Subcutaneous abdominal adipose tissue (tissue), 5 donors: ENCODE data around the gene RPRD1B.
A peak's percentile ranks its signal among the peaks of the same experiment; 100 is the strongest.

ENCODE experiments used
- H3K27ac ChIP-seq: one replicate; pipeline ENCODE4 v1.7.0; 2013; ENCODE audit warnings: low read depth, mild to moderate bottlenecking, inconsistent platforms, low read length, moderate library complexity
- H3K27me3 ChIP-seq, 5 donors: one replicate each; pipeline ENCODE4 v1.7.0; 2013; ENCODE audit warnings: low read length in 5 of 5, inconsistent platforms in 1 of 5; ENCODE audit not compliant: control insufficient read depth in 5 of 5, insufficient read depth in 4 of 5
- H3K36me3 ChIP-seq, 5 donors: one replicate each; pipeline ENCODE4 v1.7.0; 2013; ENCODE audit warnings: low read length in 5 of 5; ENCODE audit not compliant: control insufficient read depth in 5 of 5, insufficient read depth in 5 of 5
- H3K4me1 ChIP-seq, 5 donors: one replicate each; pipeline ENCODE4 v1.7.0; 2013; ENCODE audit warnings: low read length in 5 of 5, mild to moderate bottlenecking in 3 of 5, moderate library complexity in 1 of 5; ENCODE audit not compliant: control insufficient read depth in 5 of 5, insufficient read depth in 5 of 5
- H3K4me3 ChIP-seq, 5 donors: one replicate each; pipeline ENCODE4 v1.7.0; 2013; ENCODE audit warnings: low read length in 5 of 5, low read depth in 1 of 5
- H3K9ac ChIP-seq, 5 donors: one replicate each; pipeline ENCODE4 v1.7.0; 2013; ENCODE audit warnings: low read length in 5 of 5, mild to moderate bottlenecking in 4 of 5, moderate library complexity in 3 of 5
- H3K9me3 ChIP-seq, 5 donors: one replicate each; pipeline ENCODE4 v1.7.0; 2013; ENCODE audit warnings: low read length in 5 of 5; ENCODE audit not compliant: control insufficient read depth in 5 of 5
- donor health status: healthy.
- donor health status: healthy.
- donor health status: healthy.
- donor health status: healthy.
- donor health status: healthy.

Gene RPRD1B

DNA sequence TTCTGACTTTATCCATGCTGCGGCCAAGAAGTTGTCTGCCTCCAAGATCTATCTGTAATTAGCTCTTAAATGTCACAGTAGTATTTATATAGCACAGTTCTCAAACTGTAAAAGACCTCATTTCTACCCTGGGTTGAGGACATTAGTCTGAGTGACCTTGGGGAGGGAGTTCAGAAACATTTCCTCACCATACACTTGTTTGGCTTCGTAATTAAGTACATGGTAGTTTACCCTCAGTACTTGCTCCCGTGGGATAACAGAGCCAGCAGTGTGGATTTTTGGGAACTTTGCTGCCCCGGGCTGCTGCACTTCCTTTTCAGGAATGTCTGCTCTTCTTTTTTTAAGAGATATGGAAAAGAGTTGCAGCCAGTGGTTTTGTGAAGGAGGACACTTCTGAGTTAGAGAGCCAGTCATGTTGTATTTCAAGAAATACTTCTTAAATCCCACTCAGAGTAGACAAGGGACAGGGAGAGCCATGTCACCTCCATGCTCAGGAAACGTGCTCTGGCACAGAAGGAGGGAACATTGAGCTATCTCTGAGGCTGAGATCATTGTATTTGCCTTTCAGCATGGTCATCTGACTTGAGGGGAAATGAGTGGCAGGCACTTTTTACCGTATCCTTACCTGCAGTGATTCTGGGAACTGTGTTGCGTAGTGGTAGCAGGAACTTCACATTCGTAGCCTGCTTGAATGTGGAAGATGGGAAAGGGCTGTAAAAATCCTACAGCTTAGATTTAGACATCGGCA lies 33.6 kb downstream of the RPRD1B start:
- Histone ChIP-seq H3K4me3 (no peak overlapping the region), H3K36me3 (peaks cover 41 to 81% (median 76%) of the 10 kb centered on the region in 5 donors), H3K9ac (no peak overlapping the region), H3K9me3 (no peaks in the 10 kb centered on the region), H3K27ac (no peak overlapping the region), H3K4me1 (peaks cover 0 to 4% (median 0%) of the 10 kb centered on the region in 5 donors), H3K27me3 (no peaks in the 10 kb centered on the region)

DNA sequence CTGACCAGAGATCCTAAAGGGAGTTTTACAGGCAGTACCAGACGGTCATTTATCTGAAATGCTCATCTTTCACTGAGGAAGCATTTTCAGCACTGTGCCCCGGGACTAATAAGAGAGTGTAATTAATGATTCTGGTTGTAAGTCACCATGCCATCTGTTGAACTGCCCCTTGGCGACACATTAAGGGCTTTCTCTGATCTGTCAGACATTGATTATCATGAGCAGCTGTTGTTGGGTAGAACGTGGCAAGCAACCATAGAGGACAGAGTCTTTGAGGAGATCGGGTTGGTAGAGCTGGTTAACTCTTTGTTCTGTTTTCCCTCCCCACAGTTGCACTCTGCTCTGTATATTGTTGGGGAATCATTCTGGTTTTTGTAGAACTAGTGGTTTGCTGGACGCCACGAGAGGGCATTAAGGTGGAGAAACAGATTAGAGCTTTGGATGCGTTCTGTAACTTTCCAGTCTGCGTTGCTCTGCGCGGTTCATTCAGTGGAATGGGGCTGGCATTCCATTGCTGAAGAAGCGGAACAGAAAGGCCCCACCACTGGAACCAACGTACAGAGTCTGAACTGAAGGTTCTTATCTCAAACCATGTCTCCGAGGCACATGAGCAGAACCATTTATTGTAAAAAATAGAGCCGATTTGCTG lies 34.3 kb downstream of the RPRD1B start:
- no peaks in the 10 kb centered on the region for H3K27me3 ChIP-seq
- no peak overlapping the region for H3K4me3 ChIP-seq
- H3K9ac ChIP-seq: no peak overlapping the region
- no peaks in the 10 kb centered on the region for H3K9me3 ChIP-seq
- peaks cover 46 to 81% (median 71%) of the 10 kb centered on the region in 5 donors for H3K36me3 ChIP-seq
- no peak overlapping the region for H3K27ac ChIP-seq
- peaks cover 0 to 9% (median 4%) of the 10 kb centered on the region in 5 donors for H3K4me1 ChIP-seq

DNA sequence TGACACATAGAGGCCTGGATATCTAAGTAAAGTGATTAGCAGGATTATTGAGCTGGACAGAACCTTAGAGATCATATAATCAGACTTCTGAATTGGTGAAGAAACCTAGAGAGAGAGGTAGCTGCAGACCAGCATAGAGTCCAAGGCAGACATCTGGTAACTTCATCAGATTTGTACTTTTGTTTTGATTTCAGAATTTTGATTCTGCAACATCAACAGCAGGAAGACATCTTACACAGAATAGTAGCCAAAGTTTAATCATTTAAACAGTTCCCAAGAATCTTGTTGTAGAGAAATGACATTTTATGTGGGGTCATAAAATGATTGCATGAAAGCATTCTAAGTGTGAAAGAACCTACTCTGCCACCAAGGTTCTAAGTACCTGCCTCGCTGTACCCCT lies 39.4 kb downstream of the RPRD1B start:
- Histone ChIP-seq H3K4me3 (no peak overlapping the region), H3K27ac (peak overlapping the region; percentile 54), H3K9ac (peak overlapping the region in 1 of 5 donors; percentile 6), H3K9me3 (no peaks in the 10 kb centered on the region), H3K36me3 (peaks cover 34 to 52% (median 44%) of the 10 kb centered on the region in 5 donors), H3K4me1 (peaks cover 0 to 41% (median 38%) of the 10 kb centered on the region in 5 donors), H3K27me3 (no peaks in the 10 kb centered on the region)

DNA sequence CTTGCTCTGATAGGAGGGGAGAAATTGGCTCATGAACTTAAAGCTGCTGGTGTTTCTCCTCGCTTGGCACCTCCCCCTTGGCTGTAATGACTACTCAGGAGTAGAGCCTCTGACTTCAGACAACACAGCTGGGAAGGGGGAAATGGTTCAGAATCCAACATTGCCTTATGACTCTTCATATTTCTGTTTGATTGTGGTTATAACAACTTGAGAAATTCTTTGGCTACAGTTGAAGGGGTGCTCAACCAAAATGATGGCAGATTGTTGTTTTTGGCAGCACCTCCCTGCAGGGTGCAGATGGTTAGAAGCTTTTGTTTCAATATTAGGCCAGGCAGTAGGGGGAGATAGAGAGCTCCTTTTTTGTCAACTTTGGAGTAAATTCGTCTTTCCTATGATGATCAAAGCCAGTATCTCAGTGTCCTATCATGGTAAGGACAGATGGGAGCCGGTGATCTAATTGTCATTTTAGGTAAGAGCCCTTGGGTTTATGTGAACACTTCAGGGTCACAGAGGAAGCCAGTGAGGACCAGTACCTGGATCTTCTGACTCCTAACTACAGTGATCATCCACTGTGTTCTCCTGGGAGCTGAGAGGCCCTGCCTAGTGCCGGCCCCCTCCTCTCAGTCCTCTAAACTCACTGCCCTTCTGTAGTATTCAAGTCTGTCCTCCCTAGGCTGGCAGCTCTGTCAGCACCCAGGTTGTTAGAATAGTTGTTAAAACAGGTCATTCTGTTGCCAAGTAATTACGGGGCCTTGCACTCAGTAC lies 39.9 kb downstream of the RPRD1B start:
- no peaks in the 10 kb centered on the region for H3K27me3 ChIP-seq
- peak overlapping the region; percentile 54 for H3K27ac ChIP-seq
- H3K9ac ChIP-seq: peak overlapping the region in 2 of 5 donors; percentile 44 to 53
- H3K36me3 ChIP-seq: peaks cover 34 to 51% (median 42%) of the 10 kb centered on the region in 5 donors
- no peaks in the 10 kb centered on the region for H3K9me3 ChIP-seq
- no peak overlapping the region for H3K4me3 ChIP-seq
- peaks cover 0 to 41% (median 38%) of the 10 kb centered on the region in 5 donors for H3K4me1 ChIP-seq

DNA sequence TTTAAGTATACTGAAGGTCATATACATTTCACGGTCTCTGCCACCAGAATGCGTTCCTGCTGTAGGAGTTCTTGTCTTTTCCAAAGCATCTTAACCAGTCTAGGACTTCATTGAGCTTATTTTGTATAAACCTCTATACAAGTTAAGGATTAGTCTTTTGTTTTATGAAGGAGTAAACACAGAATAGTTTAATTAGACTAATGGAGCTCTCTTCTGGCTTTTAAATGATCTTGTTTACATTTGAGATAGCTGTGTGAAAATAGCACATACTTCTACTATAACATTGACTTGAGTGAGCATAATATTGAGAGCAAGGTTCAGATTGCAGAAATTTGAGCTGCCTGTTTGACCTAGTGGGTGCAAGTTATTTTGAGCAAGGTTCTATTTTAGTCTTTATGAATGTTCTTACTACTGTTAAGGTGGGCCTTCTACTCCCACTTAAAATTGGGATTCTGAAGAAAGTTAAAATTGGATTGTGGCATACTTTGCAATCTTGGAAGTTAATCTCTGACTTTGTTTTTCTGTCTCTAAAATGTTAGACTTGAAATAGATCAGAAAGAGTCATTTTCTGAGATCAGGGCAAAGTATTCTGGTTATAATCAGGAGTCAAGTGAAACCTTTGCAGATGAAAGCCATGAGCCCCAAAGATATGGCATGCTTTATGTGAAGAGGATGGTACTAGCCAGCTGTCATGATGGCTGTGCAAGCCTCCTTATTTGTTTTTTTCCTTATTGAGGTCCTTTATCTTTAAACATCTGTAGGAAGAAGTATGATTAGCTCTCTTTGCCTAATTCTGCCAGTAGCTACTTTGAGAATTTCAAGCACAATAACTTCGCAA lies 41.8 kb downstream of the RPRD1B start:
- Histone ChIP-seq H3K9ac (peak overlapping the region in 1 of 5 donors; percentile 25), H3K4me1 (peaks cover 0 to 41% (median 38%) of the 10 kb centered on the region in 5 donors), H3K36me3 (peaks cover 27 to 43% (median 35%) of the 10 kb centered on the region in 5 donors), H3K4me3 (no peak overlapping the region), H3K9me3 (peaks cover 0 to 3% (median 0%) of the 10 kb centered on the region in 5 donors), H3K27me3 (no peaks in the 10 kb centered on the region), H3K27ac (peak overlapping the region; percentile 48)

DNA sequence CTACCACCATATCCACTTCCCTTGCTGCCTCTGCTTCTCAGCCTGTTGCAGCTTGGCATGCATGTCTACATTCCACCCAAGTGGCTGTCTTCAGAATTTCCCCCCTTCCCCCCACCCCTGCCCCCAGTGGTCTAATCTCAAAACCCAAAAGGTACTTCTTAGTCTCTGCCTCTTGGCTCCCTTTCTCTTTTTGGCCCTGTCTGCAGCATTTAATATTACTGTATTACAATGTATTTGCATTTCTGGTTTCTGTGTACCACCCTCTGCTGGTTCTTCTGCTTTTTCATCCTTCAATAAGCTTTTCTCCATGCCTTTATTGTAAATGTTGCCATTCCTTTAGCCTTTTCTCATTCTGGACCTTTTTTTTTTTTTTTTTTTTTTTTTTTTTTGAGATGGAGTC lies 43.0 kb downstream of the RPRD1B start:
- Histone ChIP-seq H3K9ac (no peak overlapping the region), H3K9me3 (peaks cover 0 to 3% (median 0%) of the 10 kb centered on the region in 5 donors), H3K27me3 (no peaks in the 10 kb centered on the region), H3K36me3 (peaks cover 20 to 31% (median 25%) of the 10 kb centered on the region in 5 donors), H3K27ac (no peak overlapping the region), H3K4me1 (peaks cover 0 to 41% (median 38%) of the 10 kb centered on the region in 5 donors), H3K4me3 (no peak overlapping the region)

DNA sequence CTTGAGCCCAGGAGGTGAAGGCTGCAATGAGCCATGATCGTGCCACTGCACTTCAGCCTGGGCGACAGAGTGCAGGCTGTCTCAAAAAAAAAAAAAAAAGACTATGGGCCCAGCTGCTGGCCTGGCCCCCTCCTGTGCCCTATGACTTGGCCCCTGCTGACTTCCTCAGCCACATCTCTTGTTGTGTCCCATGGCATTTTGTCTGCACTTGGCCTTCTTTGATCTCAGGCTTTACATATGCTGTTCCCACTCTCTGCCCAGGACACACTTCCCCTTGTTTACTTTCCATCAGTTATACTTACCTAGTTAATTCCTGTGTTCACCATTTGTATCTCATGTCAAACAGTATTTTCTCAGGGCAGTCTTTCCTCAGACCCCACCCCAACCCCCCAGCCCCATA lies 44.5 kb downstream of the RPRD1B start:
- Histone ChIP-seq H3K9ac (no peak overlapping the region), H3K27ac (no peak overlapping the region), H3K4me3 (no peak overlapping the region), H3K4me1 (peaks cover 0 to 34% (median 32%) of the 10 kb centered on the region in 5 donors), H3K9me3 (peaks cover 0 to 3% (median 0%) of the 10 kb centered on the region in 5 donors), H3K27me3 (no peaks in the 10 kb centered on the region), H3K36me3 (peaks cover 13 to 24% (median 21%) of the 10 kb centered on the region in 5 donors)

DNA sequence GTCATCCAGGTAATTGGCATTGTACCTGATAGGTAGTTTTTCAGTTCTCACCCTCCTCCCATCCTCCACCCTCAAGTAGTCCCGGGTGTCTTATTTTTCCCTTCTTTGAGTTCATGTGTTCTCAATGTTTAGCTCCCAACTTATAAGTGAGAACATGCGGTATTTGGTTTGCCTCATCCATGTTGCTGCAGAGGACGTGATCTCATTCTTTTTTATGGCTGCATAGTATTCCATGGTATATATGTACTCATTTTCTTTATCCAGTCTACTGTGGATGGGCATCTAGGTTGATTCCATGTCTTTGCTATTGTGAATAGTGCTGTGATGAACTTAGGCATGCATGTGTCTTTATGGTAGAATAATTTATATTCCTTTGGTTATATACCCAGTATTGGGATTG lies 45.8 kb downstream of the RPRD1B start:
- Histone ChIP-seq H3K27me3 (no peaks in the 10 kb centered on the region), H3K27ac (no peak overlapping the region), H3K4me3 (no peak overlapping the region), H3K9me3 (peaks cover 0 to 3% (median 0%) of the 10 kb centered on the region in 5 donors), H3K4me1 (peaks cover 0 to 22% (median 19%) of the 10 kb centered on the region in 5 donors), H3K36me3 (peaks cover 13 to 33% (median 26%) of the 10 kb centered on the region in 5 donors), H3K9ac (no peak overlapping the region)

DNA sequence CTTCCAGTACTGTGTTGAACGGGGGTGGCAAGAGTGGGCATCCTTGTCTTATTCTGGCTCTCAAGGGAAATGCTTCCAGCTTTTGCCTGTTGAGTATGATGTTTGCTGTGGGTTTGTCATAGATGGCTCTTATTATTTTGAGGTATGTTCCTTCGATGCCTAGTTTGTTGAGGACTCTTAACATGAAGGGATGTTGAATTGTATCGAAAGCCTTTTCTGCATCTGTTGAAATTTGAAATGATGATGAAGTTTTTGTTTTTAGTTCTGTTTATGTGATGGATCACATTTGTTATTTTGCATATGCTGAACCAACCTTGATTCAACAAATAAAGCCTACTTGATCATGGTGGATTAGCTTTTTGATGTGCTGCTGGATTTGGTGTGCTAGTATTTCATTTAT lies 48.0 kb downstream of the RPRD1B start:
- H3K9ac ChIP-seq: no peak overlapping the region
- H3K27ac ChIP-seq: no peak overlapping the region
- H3K36me3 ChIP-seq: peaks cover 18 to 53% (median 46%) of the 10 kb centered on the region in 5 donors
- H3K4me1 ChIP-seq: peaks cover 0 to 3% (median 0%) of the 10 kb centered on the region in 5 donors
- H3K27me3 ChIP-seq: no peaks in the 10 kb centered on the region
- H3K9me3 ChIP-seq: peaks cover 0 to 3% (median 0%) of the 10 kb centered on the region in 5 donors
- H3K4me3 ChIP-seq: no peak overlapping the region
